Kidney (tissue), 14 donors: ENCODE measurements around the gene YAE1. TPM values are rescaled to one million over a fixed set of nuclear protein-coding genes. Genes with fewer than 3 reads are reported as not detected.
A peak's percentile ranks its signal among the peaks of the same experiment; 100 is the strongest.

Experiments used
- DNase-seq, 5 donors: peaks; one replicate each; pipeline ENCODE4 v3.0.0-alpha.2; 2013 to 2020
- FAIRE-seq: peaks from 2 replicates; lab custom pipeline; 2012; peaks lifted over from hg19 to GRCh38; lab: Jason Lieb, UNC
- H3K27ac ChIP-seq, 2 donors: one replicate each; pipeline ENCODE4 v1.7.0; 2013; ENCODE audit warnings: low read depth in 2 of 2, low read length in 2 of 2, inconsistent platforms in 1 of 2
- H3K27me3 ChIP-seq: one replicate; pipeline ENCODE4 v1.7.1; 2013; ENCODE audit warnings: low read length, inconsistent platforms; ENCODE audit not compliant: control insufficient read depth, insufficient read depth
- H3K36me3 ChIP-seq, 3 donors: one replicate each; pipeline versions ENCODE4 v1.7.0 to v1.7.1; 2013; ENCODE audit warnings: low read length in 3 of 3, control low read depth in 1 of 3, inconsistent platforms in 1 of 3; ENCODE audit not compliant: insufficient read depth in 3 of 3, control insufficient read depth in 2 of 3
- H3K4me1 ChIP-seq, 3 donors: one replicate each; pipeline versions ENCODE4 v1.7.0 to v1.7.1; 2013; ENCODE audit warnings: low read length in 3 of 3, inconsistent platforms in 1 of 3, low read depth in 1 of 3; ENCODE audit not compliant: control insufficient read depth in 2 of 3, insufficient read depth in 2 of 3
- H3K4me3 ChIP-seq, 3 donors: one replicate each; pipeline versions ENCODE4 v1.7.0 to v1.8.1; 2013; ENCODE audit warnings: low read length in 3 of 3, control low read depth in 1 of 3, inconsistent platforms in 1 of 3
- H3K9ac ChIP-seq, 3 donors: one replicate each; pipeline versions ENCODE4 v1.7.0 to v1.7.1; 2013; ENCODE audit warnings: low read length in 3 of 3, control low read depth in 1 of 3, inconsistent platforms in 1 of 3
- H3K9me3 ChIP-seq, 3 donors: one replicate each; pipeline versions ENCODE4 v1.7.0 to v1.7.1; 2013; ENCODE audit warnings: low read length in 3 of 3, control low read depth in 1 of 3, inconsistent platforms in 1 of 3; ENCODE audit not compliant: control insufficient read depth in 2 of 3, insufficient read depth in 1 of 3
- intact Hi-C: fragments of 100-400 bp; cut with DNase I; formaldehyde crosslinking; loops from one replicate; pipeline ENCODE4 v1.11.1; 2022
- polyA plus RNA-seq: library from polyadenylated mRNA; stranded (reverse); fragments of 350-450 nt; fragmentation: Illumina TruSeq; extraction: RNeasy Lipid Tissue Mini Kit (QIAGEN cat#74804); gene quantifications from one replicate; pipeline ENCODE4 v1.2.3, GENCODE V29; 2014; ENCODE audit warnings: low read depth, low replicate concordance; ENCODE audit not compliant: insufficient read depth
- total RNA-seq: library from RNA; stranded (reverse); fragmentation: NEBNext Ultra II Directional; extraction: Animal tissue kit (Norgen Biotek cat#: 25700); gene quantifications from one replicate; pipeline ENCODE4 v1.2.1, GENCODE V29; 2021
- TF ChIP-seq, protein P1 (sequence below): IDR thresholded peaks from 3 replicates; pipeline ENCODE4 v1.5.1; 2012; ENCODE audit warnings: mild to moderate bottlenecking, moderate library complexity, borderline replicate concordance; ENCODE audit not compliant: insufficient read depth; ENCODE audit errors: extremely low read depth
- donor health status: control.
- donor health status: control.
- donor health status: control.
- donor health status: control.
- donor health status: control.
- donor health status: DM: yes; HTN: yes; CAD: no.
- donor health status: Normal renal cell carcinoma (clear cell type).

YAE1 gene
- total and polyA plus RNA-seq, 2 donors from 2014 or later: 19.7 to 25.0 TPM

GRCh38 chr7:39557911-39558310 is 8.3 kb upstream of the YAE1 start:
- H3K36me3 ChIP-seq: no peaks in the 10 kb centered on the region
- no peak overlapping the region for H3K4me3 ChIP-seq
- intact Hi-C loops: no loop called here
- no peaks in the 10 kb centered on the region for H3K27me3 ChIP-seq
- FAIRE-seq (no peak), DNase-seq (no peak)
- TF ChIP-seq, protein P1, sequence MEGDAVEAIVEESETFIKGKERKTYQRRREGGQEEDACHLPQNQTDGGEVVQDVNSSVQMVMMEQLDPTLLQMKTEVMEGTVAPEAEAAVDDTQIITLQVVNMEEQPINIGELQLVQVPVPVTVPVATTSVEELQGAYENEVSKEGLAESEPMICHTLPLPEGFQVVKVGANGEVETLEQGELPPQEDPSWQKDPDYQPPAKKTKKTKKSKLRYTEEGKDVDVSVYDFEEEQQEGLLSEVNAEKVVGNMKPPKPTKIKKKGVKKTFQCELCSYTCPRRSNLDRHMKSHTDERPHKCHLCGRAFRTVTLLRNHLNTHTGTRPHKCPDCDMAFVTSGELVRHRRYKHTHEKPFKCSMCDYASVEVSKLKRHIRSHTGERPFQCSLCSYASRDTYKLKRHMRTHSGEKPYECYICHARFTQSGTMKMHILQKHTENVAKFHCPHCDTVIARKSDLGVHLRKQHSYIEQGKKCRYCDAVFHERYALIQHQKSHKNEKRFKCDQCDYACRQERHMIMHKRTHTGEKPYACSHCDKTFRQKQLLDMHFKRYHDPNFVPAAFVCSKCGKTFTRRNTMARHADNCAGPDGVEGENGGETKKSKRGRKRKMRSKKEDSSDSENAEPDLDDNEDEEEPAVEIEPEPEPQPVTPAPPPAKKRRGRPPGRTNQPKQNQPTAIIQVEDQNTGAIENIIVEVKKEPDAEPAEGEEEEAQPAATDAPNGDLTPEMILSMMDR: no peak
- no peaks in the 10 kb centered on the region for H3K9me3 ChIP-seq
- H3K9ac ChIP-seq: no peak overlapping the region
- H3K4me1 ChIP-seq: no peaks in the 10 kb centered on the region
- H3K27ac ChIP-seq: no peak overlapping the region

DNA sequence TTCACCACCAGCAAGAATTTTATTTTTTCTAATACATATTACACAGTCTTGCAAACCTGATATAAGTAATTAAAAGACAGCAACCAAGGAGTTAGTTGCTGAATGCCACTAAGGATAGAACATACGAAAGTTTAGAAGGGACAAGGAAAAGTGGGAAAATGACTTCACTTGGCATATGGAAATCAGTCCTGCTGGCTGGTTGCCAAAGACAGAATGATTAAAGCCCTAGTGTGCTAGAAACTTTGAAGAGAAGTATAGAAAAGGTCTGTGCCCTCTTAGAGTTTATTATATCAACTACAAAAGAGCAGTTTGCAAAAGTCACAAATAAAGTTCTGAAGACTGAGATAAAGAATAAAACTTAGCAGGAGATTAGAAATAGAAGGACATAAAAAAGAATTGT is 5.8 kb upstream of the YAE1 start:
- H3K27ac ChIP-seq: no peak overlapping the region
- H3K4me1 ChIP-seq: no peaks in the 10 kb centered on the region
- TF ChIP-seq, protein P1: no peak
- intact Hi-C loops: no loop called here
- H3K4me3 ChIP-seq: no peak overlapping the region
- no peak overlapping the region for H3K9ac ChIP-seq
- H3K36me3 ChIP-seq: no peaks in the 10 kb centered on the region
- DNase-seq: peak in 2 of 5 donors; percentile 28 to 29
- H3K9me3 ChIP-seq: no peaks in the 10 kb centered on the region
- no peaks in the 10 kb centered on the region for H3K27me3 ChIP-seq
- FAIRE-seq: no peak

- Histone ChIP-seq H3K9ac (no peak overlapping the region), H3K27ac (no peak overlapping the region), H3K4me3 (no peak overlapping the region), H3K36me3 (no peaks in the 10 kb centered on the region), H3K9me3 (no peaks in the 10 kb centered on the region), H3K4me1 (no peaks in the 10 kb centered on the region), H3K27me3 (no peaks in the 10 kb centered on the region)
- TF ChIP-seq, protein P1: no peak
- DNase-seq (no peak), FAIRE-seq (no peak)
- intact Hi-C loops: no loop called here
These were observed 5.2 kb upstream of the YAE1 start for GRCh38 chr7:39560997-39561396.

- no peaks in the 10 kb centered on the region for H3K9me3 ChIP-seq
- peak in 1 of 5 donors; percentile 6 for DNase-seq
- H3K9ac ChIP-seq: peak overlapping the region; percentile 75 to 99 (median 94)
- FAIRE-seq: no peak
- H3K27ac ChIP-seq: peak overlapping the region in 1 of 2 donors; percentile 28
- no peaks in the 10 kb centered on the region for H3K27me3 ChIP-seq
- intact Hi-C loops: no loop called here
- TF ChIP-seq, protein P1: no peak
- peak overlapping the region; percentile 85 to 94 (median 92) for H3K4me3 ChIP-seq
- H3K4me1 ChIP-seq: no peaks in the 10 kb centered on the region
- H3K36me3 ChIP-seq: no peaks in the 10 kb centered on the region
These were observed 666 bp upstream of the YAE1 start for GRCh38 chr7:39565538-39565937.
